ENCODE results near the gene MT1A. TPM values are rescaled to one million over a fixed set of nuclear protein-coding genes. Genes with fewer than 3 reads are reported as not detected.

The MT1A gene
- total RNA-seq, 1 donor = not detected

- Histone ChIP-seq H2AFZ (ENCODE audit: low read length) (peak overlapping the region; percentile 11), H3K79me2 (ENCODE audit: insufficient read depth, low read length) (no peaks in the 10 kb centered on the region), H3K27ac (ENCODE audit: low read depth, low read length) (peak overlapping the region; percentile 98), H3K36me3 (ENCODE audit: insufficient read depth, low read length) (no peaks in the 10 kb centered on the region), H4K20me1 (ENCODE audit: insufficient read depth, low read length) (no peaks in the 10 kb centered on the region), H3K4me1 (ENCODE audit: insufficient read depth, low read length) (peaks cover 82% of the 10 kb centered on the region), H3K4me2 (ENCODE audit: insufficient read depth, low read length) (peak overlapping the region; percentile 83), H3K27me3 (ENCODE audit: insufficient read depth, low read length) (no peaks in the 10 kb centered on the region), H3K4me3 (ENCODE audit: insufficient read depth, low read length) (peak overlapping the region; percentile 79), H3K9me3 (ENCODE audit: low read depth, low read length) (no peaks in the 10 kb centered on the region)
- DNase-seq (ENCODE audit: insufficient read length, low spot score, missing footprints) = peak; percentile 86
- no peak for TF ChIP-seq CTCF (IDR thresholded peaks at IDR 0.05; ENCODE audit: extremely low read depth, low read depth, low read length)
Observed at GRCh38 chr16:56610017-56610608, 28.4 kb upstream of the MT1A start.

- H3K4me1 ChIP-seq (ENCODE audit: insufficient read depth, low read length) = peaks cover 84% of the 10 kb centered on the region
- DNase-seq (ENCODE audit: insufficient read length, low spot score, missing footprints) = no peak
- no peak for TF ChIP-seq CTCF (IDR thresholded peaks at IDR 0.05; ENCODE audit: extremely low read depth, low read depth, low read length)
Observed at GRCh38 chr16:56610609-56611111, 27.8 kb upstream of the MT1A start.

GRCh38 chr16:56611281-56611833 lies 27.1 kb upstream of the MT1A start:
- no peak for DNase-seq (ENCODE audit: insufficient read length, low spot score, missing footprints)
- Histone ChIP-seq H3K4me3 (ENCODE audit: insufficient read depth, low read length) (peak overlapping the region; percentile 3), H3K27me3 (ENCODE audit: insufficient read depth, low read length) (no peaks in the 10 kb centered on the region), H3K4me2 (ENCODE audit: insufficient read depth, low read length) (peak overlapping the region; percentile 83), H3K79me2 (ENCODE audit: insufficient read depth, low read length) (no peaks in the 10 kb centered on the region), H3K9me3 (ENCODE audit: low read depth, low read length) (no peaks in the 10 kb centered on the region), H4K20me1 (ENCODE audit: insufficient read depth, low read length) (no peaks in the 10 kb centered on the region), H3K36me3 (ENCODE audit: insufficient read depth, low read length) (no peaks in the 10 kb centered on the region), H3K4me1 (ENCODE audit: insufficient read depth, low read length) (peaks cover 77% of the 10 kb centered on the region), H2AFZ (ENCODE audit: low read length) (peak overlapping the region; percentile 14), H3K27ac (ENCODE audit: low read depth, low read length) (peak overlapping the region; percentile 98)
- no peak for TF ChIP-seq CTCF (IDR thresholded peaks at IDR 0.05; ENCODE audit: extremely low read depth, low read depth, low read length)

More at GRCh38 chr16:56610609-56611111, 27.8 kb upstream of the MT1A start:
- no peaks in the 10 kb centered on the region for H4K20me1 ChIP-seq (ENCODE audit: insufficient read depth, low read length)
- H3K79me2 ChIP-seq (ENCODE audit: insufficient read depth, low read length) = no peaks in the 10 kb centered on the region
- H3K27ac ChIP-seq (ENCODE audit: low read depth, low read length) = peak overlapping the region; percentile 98
- no peaks in the 10 kb centered on the region for H3K27me3 ChIP-seq (ENCODE audit: insufficient read depth, low read length)
- H3K4me2 ChIP-seq (ENCODE audit: insufficient read depth, low read length) = peak overlapping the region; percentile 83
- no peaks in the 10 kb centered on the region for H3K36me3 ChIP-seq (ENCODE audit: insufficient read depth, low read length)
- H2AFZ ChIP-seq (ENCODE audit: low read length) = peak overlapping the region; percentile 14
- H3K4me3 ChIP-seq (ENCODE audit: insufficient read depth, low read length) = peak overlapping the region; percentile 79
- no peaks in the 10 kb centered on the region for H3K9me3 ChIP-seq (ENCODE audit: low read depth, low read length)

GRCh38 chr16:56613706-56614105 lies 24.8 kb upstream of the MT1A start:
- no peaks in the 10 kb centered on the region for H3K36me3 ChIP-seq (ENCODE audit: insufficient read depth, low read length)
- H2AFZ ChIP-seq (ENCODE audit: low read length) = no peak overlapping the region
- no peaks in the 10 kb centered on the region for H3K27me3 ChIP-seq (ENCODE audit: insufficient read depth, low read length)
- no peak overlapping the region for H3K4me2 ChIP-seq (ENCODE audit: insufficient read depth, low read length)
- H3K27ac ChIP-seq (ENCODE audit: low read depth, low read length) = peak overlapping the region; percentile 65
- H3K79me2 ChIP-seq (ENCODE audit: insufficient read depth, low read length) = no peaks in the 10 kb centered on the region
- DNase-seq (ENCODE audit: insufficient read length, low spot score, missing footprints) = no peak
- H3K4me1 ChIP-seq (ENCODE audit: insufficient read depth, low read length) = peaks cover 65% of the 10 kb centered on the region
- no peak overlapping the region for H3K4me3 ChIP-seq (ENCODE audit: insufficient read depth, low read length)
- H4K20me1 ChIP-seq (ENCODE audit: insufficient read depth, low read length) = no peaks in the 10 kb centered on the region
- no peaks in the 10 kb centered on the region for H3K9me3 ChIP-seq (ENCODE audit: low read depth, low read length)
- no peak for TF ChIP-seq CTCF (IDR thresholded peaks at IDR 0.05; ENCODE audit: extremely low read depth, low read depth, low read length)

Data from osteoblast (primary cell).